Fibroblast of the aortic adventitia (primary cell): Measurements from ENCODE around the gene C3orf18. TPM values are rescaled to one million over a fixed set of nuclear protein-coding genes. Genes with fewer than 3 reads are reported as not detected.

Experiments used
- DNase-seq: peaks from one replicate; pipeline ENCODE4 v3.0.0-alpha.2; 2010; ENCODE audit warnings: low read depth
- H3K4me3 ChIP-seq: 2 replicates; pipeline ENCODE4 v1.5.1; 2011; ENCODE audit warnings: low read depth, mild to moderate bottlenecking, control low read depth, low read length, moderate library complexity
- total RNA-seq: library from RNA; depleted of rRNA; stranded (reverse); fragments of >200 nt; gene quantifications from 2 replicates; pipeline ENCODE4 v1.2.3, GENCODE V29; 2012; ENCODE audit warnings: low replicate concordance
- TF ChIP-seq, protein P1 (sequence below): IDR thresholded peaks from 2 replicates; pipeline ENCODE4 v1.5.1; 2011; ENCODE audit warnings: mild to moderate bottlenecking, low read length, control low read depth, inconsistent platforms; ENCODE audit not compliant: insufficient read depth

C3orf18 gene
- total RNA-seq, 1 donor, result 13.3 TPM

- TF ChIP-seq, protein P1, sequence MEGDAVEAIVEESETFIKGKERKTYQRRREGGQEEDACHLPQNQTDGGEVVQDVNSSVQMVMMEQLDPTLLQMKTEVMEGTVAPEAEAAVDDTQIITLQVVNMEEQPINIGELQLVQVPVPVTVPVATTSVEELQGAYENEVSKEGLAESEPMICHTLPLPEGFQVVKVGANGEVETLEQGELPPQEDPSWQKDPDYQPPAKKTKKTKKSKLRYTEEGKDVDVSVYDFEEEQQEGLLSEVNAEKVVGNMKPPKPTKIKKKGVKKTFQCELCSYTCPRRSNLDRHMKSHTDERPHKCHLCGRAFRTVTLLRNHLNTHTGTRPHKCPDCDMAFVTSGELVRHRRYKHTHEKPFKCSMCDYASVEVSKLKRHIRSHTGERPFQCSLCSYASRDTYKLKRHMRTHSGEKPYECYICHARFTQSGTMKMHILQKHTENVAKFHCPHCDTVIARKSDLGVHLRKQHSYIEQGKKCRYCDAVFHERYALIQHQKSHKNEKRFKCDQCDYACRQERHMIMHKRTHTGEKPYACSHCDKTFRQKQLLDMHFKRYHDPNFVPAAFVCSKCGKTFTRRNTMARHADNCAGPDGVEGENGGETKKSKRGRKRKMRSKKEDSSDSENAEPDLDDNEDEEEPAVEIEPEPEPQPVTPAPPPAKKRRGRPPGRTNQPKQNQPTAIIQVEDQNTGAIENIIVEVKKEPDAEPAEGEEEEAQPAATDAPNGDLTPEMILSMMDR, result no peak
- no peak overlapping the region for H3K4me3 ChIP-seq
- no peak for DNase-seq
These were observed 9.8 kb upstream of the C3orf18 start for GRCh38 chr3:50577348-50577747.

DNA sequence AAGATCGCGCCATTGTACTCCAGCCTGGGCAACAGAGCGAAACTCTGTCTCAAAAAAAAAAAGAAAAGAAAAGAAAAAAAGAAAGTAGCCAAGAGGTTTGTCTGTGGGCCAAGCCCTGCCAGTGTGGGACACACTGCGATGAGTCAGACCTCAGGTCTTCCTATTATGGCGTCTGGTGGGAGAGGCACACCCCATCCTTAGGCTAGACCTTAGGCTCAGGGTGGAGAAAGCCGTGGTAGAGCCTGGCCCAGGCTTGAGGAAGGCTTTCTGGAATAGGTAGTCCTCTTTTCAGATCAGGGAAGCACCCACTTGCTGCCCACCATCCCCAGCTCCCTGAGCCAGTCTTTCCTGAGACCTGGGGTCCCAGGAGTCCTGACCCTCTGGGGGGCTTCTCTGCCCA lies 7.8 kb upstream of the C3orf18 start:
- TF ChIP-seq, protein P1, result no peak
- DNase-seq, result peak; percentile 25

GRCh38 chr3:50574444-50574831 lies 6.9 kb upstream of the C3orf18 start:
- TF ChIP-seq, protein P1, result no peak
- DNase-seq, result no peak
- H3K4me3 ChIP-seq, result no peak overlapping the region

More for the DNA sequence above, 7.8 kb upstream of the C3orf18 start:
- no peak overlapping the region for H3K4me3 ChIP-seq

GRCh38 chr3:50573566-50574443 lies 6.3 kb upstream of the C3orf18 start:
- H3K4me3 ChIP-seq, result no peak overlapping the region
- DNase-seq, result no peak
- TF ChIP-seq, protein P1, result no peak

GRCh38 chr3:50572801-50573371 lies 5.3 kb upstream of the C3orf18 start:
- TF ChIP-seq, protein P1, result no peak
- H3K4me3 ChIP-seq, result no peak overlapping the region
- DNase-seq, result no peak

DNA sequence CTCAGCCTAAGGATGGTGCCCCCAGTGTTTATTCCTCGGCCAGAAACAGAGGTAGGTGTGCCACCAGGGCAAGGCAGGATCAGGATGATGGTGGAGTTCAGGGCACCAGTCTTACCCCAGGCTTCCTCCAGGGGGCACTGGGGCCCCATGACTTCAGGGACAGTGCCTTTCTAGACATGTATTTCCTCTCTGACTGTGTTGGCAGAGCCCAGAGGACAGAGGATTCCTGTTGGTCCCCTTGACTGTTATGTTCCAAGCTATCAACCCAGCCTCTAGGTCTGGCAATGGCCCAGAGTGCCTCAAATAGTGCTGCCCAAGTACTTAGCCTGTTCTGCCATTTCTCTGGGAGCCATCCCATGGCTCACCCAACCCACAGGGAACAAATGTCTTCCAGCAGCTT lies 4.6 kb upstream of the C3orf18 start:
- peak; percentile 76 for DNase-seq
- TF ChIP-seq, protein P1, result peak; percentile 91
- H3K4me3 ChIP-seq, result no peak overlapping the region

DNA sequence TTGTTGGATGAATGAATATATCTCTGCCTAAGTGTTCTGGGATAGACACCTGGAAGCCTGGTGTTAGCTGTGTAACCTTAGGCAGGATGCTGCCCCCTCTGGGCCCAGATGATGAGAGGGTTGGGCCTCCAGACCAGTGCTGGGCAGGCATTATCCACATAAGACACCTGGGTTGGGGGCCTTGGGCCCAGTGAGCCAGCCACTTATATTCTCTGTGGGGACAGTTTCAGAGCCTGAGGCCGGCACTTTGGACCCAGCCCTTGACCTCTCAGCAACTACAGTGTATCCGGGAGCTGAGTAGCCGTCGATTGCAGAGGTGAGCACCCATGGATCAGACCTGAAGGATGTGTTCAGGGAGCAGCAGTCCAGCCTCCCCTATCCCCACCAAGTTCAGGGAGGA lies 3.9 kb upstream of the C3orf18 start:
- DNase-seq, result no peak
- TF ChIP-seq, protein P1, result no peak
- H3K4me3 ChIP-seq, result no peak overlapping the region
